ENCODE results near the gene ADK.
"Not testable (repeated sequence)": the region's sequence is repeated elsewhere in the genome, so short reads cannot be mapped to it uniquely, and the experiment has no call there.

Gene ADK

DNA sequence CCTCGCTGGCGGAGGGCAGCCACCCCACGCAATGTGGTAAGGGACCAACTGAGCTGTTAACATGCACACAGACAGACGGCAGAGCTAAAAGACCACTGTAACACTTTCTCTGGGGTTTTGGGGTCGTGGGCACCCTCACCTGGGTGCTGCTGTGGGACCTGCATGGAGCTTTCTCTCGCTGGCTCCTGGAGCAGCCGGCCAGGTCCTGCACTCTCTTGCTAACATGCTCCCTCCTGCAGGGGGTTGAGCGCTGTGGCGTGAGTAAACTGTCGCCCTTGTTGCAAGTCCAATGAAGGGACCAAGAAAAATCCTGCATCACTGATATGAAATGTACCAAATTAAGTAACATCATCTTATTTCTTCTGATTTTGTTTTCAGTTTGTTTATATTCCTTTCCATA lies 92.0 kb downstream of the ADK start:
- no peak for DNase-seq (ENCODE audit: low read depth)

GRCh38 chr10:74244097-74244685 lies 93.2 kb downstream of the ADK start:
- no peak for DNase-seq (ENCODE audit: low read depth)

- no peak for DNase-seq (ENCODE audit: low read depth)
These were observed 93.8 kb downstream of the ADK start for GRCh38 chr10:74244807-74245206.

DNA sequence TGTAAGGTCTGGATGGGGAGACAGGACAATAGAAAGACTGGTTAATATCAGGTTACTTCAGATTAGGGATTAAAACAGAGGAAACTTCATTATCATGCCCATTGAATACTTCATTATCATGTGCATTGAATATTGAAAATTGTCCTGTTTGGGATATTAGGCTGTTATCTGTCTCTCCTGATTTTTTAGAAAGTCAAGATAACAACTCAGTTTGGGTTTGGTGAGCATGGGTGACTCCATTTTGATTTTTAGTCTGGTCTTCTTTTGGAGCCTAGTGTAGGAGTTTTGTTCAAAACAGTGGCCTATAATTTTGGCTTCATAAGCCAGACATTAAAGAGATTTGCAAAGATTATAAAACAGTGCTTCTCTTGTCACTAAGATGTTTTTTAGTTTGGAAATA lies 95.5 kb downstream of the ADK start:
- DNase-seq (ENCODE audit: low read depth), result no peak

DNA sequence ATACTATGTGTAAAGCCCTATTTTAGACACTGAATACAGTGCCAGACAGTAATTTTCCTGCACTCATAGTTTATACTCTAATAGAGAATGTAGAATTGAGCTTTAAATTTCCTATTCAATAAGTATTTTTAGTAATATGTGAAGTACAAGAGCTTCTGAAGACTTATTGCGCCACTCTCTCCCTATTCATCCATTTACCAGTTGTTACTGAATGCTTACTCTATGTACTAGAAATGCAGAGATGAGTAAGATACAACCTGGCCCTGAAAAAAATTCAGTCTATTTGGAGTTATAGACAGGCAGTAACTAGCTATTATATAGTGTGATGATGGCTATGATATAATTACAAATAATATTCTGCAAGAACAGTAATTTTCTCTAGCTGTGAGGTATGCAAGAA lies 98.8 kb downstream of the ADK start:
- DNase-seq (ENCODE audit: low read depth), result no peak

- no peak for DNase-seq (ENCODE audit: low read depth)
These were observed 104.2 kb downstream of the ADK start for GRCh38 chr10:74255214-74255613.

GRCh38 chr10:74255888-74256357 lies 104.9 kb downstream of the ADK start:
- DNase-seq (ENCODE audit: low read depth), result no peak

DNA sequence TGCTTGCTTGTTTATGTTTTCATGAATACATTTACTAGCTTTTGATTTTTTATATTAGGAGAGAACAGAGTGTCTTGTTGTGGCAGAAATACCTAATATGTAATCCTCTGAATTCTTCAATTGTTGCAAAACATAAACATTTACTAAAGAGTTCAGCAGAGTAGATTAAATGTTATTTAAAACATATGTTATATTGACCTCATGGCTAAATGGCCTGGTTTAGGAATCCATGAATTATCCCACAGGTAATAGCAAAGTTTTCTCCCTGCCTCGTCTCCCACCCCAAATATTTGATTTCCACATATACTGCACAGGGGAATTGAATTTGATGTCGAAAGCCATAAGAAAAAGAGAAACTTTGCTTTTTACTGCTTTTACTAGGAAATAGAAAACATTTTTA lies 111.8 kb downstream of the ADK start:
- no peak for DNase-seq (ENCODE audit: low read depth)

- no peak for DNase-seq (ENCODE audit: low read depth)
These were observed 113.0 kb downstream of the ADK start for GRCh38 chr10:74263996-74264395.

DNA sequence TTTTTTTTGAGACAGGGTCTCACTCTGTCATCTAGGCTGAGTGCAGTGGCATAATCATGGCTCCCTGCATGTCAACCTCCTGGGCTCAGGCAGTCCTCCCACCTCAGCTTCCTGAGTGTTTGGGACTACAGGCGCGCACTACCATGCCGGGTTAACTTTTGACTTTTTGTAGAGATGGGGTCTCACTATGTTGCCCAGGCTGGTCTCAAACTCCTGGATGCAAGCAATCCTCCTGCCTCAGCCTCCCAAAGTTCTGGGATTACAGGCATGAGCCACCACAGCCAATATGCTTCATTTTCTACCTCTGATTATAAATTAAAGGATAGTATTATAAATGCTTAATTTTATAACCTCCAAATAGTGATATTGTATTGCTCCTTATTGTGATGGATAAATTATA lies 121.3 kb downstream of the ADK start:
- no peak for DNase-seq (ENCODE audit: low read depth)

DNA sequence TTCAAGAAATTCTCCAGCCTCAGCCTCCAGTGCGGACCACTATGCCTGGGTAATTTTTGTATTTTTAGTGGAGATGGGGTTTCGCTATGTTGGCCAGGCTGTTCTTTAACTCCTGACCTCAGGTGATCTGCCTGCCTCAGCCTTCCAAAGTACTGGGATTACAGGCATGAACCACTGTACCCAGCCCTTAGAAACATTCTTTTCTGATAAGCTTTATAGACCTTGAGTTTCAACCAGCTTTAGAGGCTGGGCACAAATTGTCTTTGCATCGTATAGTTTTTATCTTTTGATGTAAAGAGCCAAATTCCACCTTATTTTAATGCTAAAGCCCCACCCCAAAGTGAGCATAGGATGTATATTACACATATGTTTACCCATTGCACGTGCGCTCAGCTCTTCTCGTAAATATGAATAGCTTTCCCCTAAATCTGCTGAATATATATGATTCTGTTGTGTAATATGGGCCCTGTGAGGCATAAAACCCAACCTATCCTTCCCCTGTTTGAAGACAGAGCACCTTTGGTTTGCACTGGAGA lies 124.8 kb downstream of the ADK start:
- no peak for DNase-seq (ENCODE audit: low read depth)

GRCh38 chr10:74276416-74276815 lies 125.4 kb downstream of the ADK start:
- DNase-seq (ENCODE audit: low read depth), result no peak

DNA sequence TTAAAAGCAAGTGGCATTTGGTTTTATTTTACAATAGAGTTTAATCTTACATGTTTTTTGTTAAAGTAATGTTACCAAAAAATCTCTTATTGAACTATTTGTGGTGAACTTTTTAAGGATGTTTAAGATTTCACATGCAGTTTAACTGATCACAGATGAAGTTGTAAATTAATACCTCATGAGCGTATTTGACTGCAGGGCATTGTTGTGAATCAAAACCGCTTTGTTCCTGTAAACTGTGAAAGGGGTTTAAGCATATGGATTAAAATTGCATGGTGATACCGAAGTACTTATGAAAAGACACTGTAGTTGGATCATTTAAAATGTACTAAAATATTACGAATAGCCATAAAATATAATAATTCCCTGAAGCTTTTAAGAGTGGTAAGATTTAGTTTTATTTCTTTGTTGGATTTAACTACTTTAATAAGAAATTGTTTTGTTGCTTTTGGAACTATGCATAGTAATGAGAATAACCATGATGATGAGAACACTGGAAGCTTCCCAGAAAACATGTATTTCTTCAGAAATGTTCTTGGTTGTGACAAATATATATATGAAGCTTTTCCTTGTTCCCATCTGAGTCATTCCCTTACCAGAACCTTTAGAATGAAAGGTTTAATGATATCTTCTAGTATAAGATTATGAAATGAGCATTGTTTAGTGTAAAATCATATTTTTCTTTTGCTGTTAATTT lies 131.3 kb downstream of the ADK start:
- DNase-seq (ENCODE audit: low read depth), result no peak

DNA sequence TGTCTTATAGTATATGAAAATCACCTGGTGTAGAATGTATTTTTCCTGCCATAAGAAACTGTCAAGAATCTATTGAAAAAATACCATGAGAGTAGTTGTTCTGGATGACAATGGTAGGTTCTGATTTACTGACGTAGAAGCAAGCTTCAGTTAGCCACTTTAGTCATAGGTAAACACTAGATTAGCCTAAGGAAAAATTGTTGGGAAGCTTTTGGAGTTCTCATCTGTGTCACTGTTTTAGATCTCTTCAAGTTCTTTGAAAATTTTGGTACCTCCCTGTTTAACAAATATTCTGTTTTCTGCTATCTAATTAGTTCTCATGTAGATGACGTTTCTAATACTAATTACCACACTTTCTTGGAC lies 131.8 kb downstream of the ADK start:
- DNase-seq (ENCODE audit: low read depth), result no peak

DNA sequence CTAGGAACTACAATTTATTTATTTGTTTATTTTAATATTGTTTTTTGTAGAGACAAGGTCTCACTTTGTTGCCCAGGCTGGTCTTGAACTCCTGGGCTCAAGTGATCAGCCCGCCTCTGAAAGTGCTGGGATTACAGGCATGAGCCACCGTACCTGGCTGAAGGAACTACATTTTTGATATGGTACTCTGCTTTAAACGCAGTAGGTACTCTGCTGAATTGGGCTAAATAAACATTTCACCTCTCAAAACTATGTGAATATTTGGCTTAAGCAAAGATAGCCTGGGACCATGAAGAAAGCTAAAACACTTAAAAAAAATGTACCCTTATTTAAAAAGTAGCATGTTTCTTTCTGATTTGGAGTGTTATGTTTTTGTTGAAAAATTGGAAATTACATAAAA lies 138.2 kb downstream of the ADK start:
- no peak for DNase-seq (ENCODE audit: low read depth)

- DNase-seq (ENCODE audit: low read depth), result no peak
These were observed 138.9 kb downstream of the ADK start for GRCh38 chr10:74289951-74290350.

DNA sequence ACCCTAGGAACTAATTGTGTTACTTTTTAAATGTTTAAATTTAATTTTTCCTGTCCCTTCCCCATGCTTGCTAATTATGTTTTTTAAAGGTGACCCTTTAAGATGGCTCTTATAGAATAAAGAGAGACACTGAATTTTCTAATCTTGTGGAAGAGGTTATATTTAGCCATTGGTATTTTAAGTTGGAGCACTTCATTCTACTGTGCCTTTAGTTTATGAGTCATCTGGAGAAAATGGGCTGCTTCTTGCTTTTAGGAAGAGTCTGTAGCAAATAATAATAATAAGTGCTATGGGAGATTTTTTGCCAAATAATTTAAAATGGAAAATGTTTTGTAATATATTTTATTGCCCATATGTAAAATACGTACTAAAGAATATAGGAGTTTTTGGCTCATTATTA lies 139.7 kb downstream of the ADK start:
- DNase-seq (ENCODE audit: low read depth), result no peak

- no peak for DNase-seq (ENCODE audit: low read depth)
These were observed 141.9 kb downstream of the ADK start for GRCh38 chr10:74292871-74293427.

DNA sequence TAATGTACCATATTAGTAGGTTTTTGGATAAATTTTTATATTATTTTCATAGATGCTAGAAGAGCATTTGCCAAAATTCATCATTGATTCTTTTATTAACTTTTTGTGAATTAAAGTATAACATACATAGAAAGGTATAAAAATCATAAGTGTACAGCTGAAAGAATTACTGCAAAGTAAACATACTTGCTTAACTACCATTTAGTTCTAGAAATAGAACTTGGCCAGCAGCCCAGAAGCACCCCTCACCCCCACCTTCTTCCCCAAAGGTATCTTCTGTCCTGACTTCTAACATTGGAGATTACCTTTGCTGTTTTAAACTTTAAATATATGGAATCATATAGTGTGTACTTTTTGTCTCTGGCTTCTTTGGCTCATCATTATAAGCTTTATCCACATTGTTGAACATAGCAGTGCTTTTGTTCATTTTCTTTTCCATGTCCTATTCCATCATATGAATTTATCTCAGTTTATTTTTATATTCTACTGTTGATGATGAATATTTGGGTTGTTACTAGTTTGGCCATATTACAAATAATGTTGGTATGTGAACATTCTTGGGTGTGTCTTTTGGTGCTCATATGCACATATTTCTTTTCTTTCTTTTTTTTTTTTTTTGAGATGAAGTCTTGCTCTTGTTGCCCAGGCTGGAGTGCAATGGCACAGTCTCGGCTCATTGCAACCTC lies 142.8 kb downstream of the ADK start:
- no peak for DNase-seq (ENCODE audit: low read depth)

- no peak for DNase-seq (ENCODE audit: low read depth)
These were observed 146.5 kb downstream of the ADK start for GRCh38 chr10:74297389-74298080.

DNA sequence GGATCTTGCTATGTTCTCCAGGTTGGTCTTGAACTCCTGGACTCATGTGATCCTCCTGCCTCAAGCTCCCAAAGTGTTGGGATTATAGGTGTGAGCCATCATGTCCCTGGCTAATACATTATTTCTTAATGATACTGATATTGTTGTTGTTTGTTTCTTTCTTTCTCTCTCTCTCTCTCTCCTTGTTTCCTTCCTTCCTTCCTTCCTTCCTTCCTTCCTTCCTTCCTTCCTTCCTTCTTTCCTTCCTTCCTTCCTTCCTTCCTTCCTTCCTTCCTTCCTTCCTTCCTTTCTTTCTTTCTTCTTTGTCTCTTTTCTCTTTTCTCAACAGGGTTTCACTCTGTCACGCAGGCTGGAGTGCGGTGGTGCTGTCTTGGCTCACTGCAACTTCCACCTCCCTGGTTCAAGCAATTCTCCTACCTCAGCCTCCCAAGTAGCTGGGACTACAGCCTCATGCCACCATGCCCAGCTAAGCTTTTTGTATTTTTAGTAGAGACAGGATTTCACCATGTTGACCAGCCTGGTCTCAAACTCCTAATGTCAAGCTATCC lies 149.1 kb downstream of the ADK start:
- DNase-seq (ENCODE audit: low read depth), result not testable (repeated sequence)

DNA sequence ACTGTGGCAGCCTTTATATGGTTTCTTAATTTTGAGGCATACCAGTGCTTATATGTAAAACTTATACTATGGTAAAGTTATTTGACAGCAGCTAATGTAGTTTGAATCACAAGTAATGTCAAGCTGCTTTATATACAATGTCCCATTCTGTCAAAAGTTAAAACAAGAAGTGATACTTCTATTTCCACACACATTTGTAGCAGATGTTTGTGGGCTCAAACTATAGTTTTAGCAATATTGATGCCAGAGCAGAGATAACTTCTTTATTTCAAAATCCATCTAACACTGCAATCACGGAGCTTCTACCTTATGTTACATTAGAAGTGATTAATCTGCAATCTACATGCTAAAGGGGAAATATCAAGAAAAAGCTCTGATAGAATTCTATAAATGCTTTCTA lies 149.6 kb downstream of the ADK start:
- DNase-seq (ENCODE audit: low read depth), result no peak

Data from stimulated activated CD8-positive, alpha-beta memory T cell treated with anti-CD3 and anti-CD28 coated beads, Interleukin-12 subunit alpha, Interleukin-12 subunit beta, amount 100 ng/mL, for 4 hours (primary cell).